ENCODE measurements around the gene SF3B6.
A peak's percentile ranks its signal among the peaks of the same experiment; 100 is the strongest.

The SF3B6 gene

DNA sequence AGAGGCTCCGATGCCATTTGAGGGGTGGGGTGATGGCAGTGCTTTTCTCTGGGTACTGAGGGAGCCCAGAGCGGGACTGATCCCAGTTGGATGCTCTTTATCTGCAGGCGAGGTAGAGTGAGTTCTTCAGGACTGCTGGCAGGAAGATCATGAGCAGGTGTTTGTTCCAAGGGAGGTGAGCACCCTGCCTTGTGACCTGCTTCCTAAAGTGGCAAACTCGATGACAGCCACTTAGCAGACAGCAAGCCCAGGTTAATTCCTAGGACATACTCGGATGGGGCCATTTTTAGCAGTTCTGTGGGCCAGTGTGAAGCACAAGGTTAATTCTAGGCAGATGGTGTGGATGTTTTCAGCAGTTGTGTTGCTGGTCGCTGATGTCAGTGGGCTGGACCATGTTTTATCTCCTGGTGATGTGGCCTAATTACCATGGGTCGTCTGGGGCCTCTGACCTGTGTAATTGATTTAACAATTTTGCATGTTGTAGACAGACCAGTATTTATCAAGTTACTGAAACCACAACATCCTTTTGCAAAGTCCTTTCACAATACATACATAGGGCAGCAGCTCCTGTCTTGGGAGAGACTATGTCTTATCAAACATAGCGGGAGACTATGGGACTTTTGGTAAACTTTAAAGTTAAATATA, 21.6 kb downstream of the SF3B6 start:
- H3K4me3 ChIP-seq (ENCODE audit: low read depth, low read length) = no peak overlapping the region
- DNase-seq (ENCODE audit: low read depth) = peak; percentile 57
- TF ChIP-seq, protein P1, sequence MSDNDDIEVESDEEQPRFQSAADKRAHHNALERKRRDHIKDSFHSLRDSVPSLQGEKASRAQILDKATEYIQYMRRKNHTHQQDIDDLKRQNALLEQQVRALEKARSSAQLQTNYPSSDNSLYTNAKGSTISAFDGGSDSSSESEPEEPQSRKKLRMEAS (IDR thresholded peaks at IDR 0.05; ENCODE audit: low read depth, low read length) = no peak
- TF ChIP-seq, protein P2, sequence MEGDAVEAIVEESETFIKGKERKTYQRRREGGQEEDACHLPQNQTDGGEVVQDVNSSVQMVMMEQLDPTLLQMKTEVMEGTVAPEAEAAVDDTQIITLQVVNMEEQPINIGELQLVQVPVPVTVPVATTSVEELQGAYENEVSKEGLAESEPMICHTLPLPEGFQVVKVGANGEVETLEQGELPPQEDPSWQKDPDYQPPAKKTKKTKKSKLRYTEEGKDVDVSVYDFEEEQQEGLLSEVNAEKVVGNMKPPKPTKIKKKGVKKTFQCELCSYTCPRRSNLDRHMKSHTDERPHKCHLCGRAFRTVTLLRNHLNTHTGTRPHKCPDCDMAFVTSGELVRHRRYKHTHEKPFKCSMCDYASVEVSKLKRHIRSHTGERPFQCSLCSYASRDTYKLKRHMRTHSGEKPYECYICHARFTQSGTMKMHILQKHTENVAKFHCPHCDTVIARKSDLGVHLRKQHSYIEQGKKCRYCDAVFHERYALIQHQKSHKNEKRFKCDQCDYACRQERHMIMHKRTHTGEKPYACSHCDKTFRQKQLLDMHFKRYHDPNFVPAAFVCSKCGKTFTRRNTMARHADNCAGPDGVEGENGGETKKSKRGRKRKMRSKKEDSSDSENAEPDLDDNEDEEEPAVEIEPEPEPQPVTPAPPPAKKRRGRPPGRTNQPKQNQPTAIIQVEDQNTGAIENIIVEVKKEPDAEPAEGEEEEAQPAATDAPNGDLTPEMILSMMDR (IDR thresholded peaks at IDR 0.05; ENCODE audit: low read depth, low read length) = no peak
- TF ChIP-seq POLR2A (IDR thresholded peaks at IDR 0.05; ENCODE audit: extremely low read depth, insufficient read length) (no peak), MYC (IDR thresholded peaks at IDR 0.05; ENCODE audit: low read depth, low read length) (no peak)

DNA sequence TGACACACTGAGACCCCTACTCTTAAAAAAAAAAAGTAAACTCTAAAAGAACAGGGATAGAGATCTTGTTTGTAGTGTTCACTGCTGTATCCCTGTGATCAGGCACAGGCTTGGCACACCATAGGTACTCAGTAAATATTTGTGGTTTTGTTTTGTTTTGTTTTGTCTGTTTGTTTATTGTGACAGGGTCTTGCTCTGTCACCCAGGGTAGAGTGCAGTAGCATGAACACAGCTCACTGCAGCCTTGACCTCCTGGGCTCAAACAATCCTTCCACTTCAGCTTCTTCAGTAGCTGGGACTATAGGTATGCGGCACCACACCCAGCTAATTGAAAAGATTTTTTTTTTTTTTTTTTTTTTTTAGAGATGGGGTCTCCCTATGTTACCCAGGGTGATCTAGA, 23.2 kb downstream of the SF3B6 start:
- H3K4me3 ChIP-seq (ENCODE audit: low read depth, low read length) = no peak overlapping the region
- no peak for DNase-seq (ENCODE audit: low read depth)
- TF ChIP-seq, protein P2 (IDR thresholded peaks at IDR 0.05; ENCODE audit: low read depth, low read length) = no peak
- TF ChIP-seq MYC (IDR thresholded peaks at IDR 0.05; ENCODE audit: low read depth, low read length) (no peak), POLR2A (IDR thresholded peaks at IDR 0.05; ENCODE audit: extremely low read depth, insufficient read length) (no peak)
- TF ChIP-seq, protein P1 (IDR thresholded peaks at IDR 0.05; ENCODE audit: low read depth, low read length) = no peak

DNA sequence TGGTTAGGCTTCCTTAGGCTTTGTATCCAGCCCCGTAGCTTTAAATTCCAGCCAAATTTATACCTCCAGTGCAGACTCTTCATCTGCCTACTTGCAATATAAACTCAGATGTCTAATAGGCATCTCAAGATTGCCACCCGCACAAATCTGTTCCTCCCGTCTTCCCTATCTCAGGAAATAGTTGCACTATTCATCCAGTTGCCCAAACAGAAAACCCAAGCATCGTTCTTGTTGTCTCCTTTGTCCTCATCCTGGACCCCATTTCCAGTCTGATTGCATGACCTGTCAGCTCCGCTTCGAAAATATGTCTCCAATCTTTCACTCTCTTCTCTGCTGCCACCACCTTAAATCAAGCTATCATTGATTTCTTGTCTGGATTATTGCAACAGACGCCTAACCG, 24.3 kb downstream of the SF3B6 start:
- TF ChIP-seq, protein P2 (IDR thresholded peaks at IDR 0.05; ENCODE audit: low read depth, low read length) = no peak
- no peak for TF ChIP-seq MYC (IDR thresholded peaks at IDR 0.05; ENCODE audit: low read depth, low read length)
- TF ChIP-seq, protein P1 (IDR thresholded peaks at IDR 0.05; ENCODE audit: low read depth, low read length) = no peak
- TF ChIP-seq POLR2A (IDR thresholded peaks at IDR 0.05; ENCODE audit: extremely low read depth, insufficient read length) = no peak
- H3K4me3 ChIP-seq (ENCODE audit: low read depth, low read length) = no peak overlapping the region
- no peak for DNase-seq (ENCODE audit: low read depth)

DNA sequence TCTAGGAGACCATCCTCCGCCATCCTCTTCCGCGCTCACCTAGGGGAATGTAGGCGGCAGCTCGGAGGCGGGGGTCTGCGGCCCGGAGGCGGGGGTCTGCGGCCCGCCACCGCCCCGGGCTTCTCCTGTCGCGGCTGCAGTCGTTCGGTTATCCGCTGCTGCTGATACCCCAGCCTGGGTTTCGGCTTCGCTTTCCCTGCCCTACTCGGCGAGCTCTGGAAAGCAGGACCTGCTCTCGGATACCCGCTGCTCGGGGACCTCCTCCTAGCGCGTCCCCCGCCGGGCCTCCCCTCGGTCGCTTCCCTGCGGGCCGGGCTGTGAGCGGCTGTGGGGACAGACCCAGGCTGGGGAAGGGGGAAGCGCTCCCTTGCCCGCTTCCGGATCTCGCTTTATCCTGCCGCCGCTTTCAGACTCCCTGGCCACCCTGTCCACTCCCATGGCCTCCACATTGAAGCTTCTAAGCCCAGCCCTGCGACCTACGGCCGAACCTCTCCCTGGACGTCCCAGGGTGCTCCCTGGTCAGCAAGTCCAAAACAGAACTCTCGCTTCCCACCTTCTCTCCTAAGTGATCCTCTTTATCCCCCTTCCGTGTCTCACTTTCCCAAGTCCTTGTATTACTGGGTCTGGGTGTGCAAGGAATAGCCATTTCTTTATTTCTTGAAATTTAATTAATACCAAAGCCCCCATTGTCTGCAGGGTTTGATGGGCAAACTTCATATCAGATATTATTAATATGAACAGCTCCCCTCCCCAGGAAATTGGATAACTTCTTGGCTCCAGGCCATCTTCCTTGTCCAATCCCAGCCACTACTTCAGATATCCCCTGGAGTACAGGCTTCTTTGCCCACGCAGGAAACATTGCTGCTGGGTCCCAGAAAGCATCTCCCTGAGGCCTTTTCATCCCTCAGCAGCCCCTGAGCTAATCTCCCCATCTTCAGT, 25.8 kb downstream of the SF3B6 start:
- DNase-seq (ENCODE audit: low read depth) = no peak
- H3K4me3 ChIP-seq (ENCODE audit: low read depth, low read length) = no peak overlapping the region
- TF ChIP-seq, protein P1 (IDR thresholded peaks at IDR 0.05; ENCODE audit: low read depth, low read length) = no peak
- TF ChIP-seq POLR2A (IDR thresholded peaks at IDR 0.05; ENCODE audit: extremely low read depth, insufficient read length) = no peak
- TF ChIP-seq, protein P2 (IDR thresholded peaks at IDR 0.05; ENCODE audit: low read depth, low read length) = no peak
- TF ChIP-seq MYC (IDR thresholded peaks at IDR 0.05; ENCODE audit: low read depth, low read length) = no peak

DNA sequence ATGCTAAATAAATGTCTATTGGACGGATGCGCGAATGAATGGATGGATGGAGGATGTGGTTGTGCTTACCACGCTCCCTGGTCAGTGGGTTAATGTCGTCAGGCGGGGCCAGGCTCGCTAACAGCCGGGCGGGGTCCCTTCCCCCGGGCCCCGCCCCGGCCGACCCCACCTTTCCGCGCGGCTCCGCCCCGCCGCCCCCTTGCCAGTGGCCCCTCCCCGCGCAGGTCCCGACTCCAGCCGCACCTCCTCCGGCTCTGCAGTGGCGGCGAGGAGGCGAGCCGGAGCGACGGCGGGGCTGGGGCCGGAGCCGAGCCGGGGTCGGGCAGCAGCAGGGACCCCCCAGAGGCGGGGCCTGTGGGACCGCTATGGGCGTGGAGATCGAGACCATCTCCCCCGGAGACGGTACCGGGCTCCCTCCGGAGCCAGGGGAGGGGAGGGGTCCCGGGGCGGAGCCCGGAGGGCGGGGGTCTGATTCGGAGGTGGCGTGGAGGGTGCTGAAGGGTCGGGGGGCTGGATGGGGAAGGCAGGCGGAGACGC, 26.6 kb downstream of the SF3B6 start, which contains the start of gene FKBP1B:
FKBP1B (plus strand) TSS at position 257 of the 537 bp plus-strand sequence; CDS start at position 366, 109 bp downstream.
- DNase-seq (ENCODE audit: low read depth) = peak; percentile 52
- H3K4me3 ChIP-seq (ENCODE audit: low read depth, low read length) = peak within 1 kb of the TSS; percentile 17
- TF ChIP-seq MYC (IDR thresholded peaks at IDR 0.05; ENCODE audit: low read depth, low read length) (no peak), POLR2A (IDR thresholded peaks at IDR 0.05; ENCODE audit: extremely low read depth, insufficient read length) (no peak)
- TF ChIP-seq, protein P1 (IDR thresholded peaks at IDR 0.05; ENCODE audit: low read depth, low read length) = no peak
- TF ChIP-seq, protein P2 (IDR thresholded peaks at IDR 0.05; ENCODE audit: low read depth, low read length) = no peak

Data from NB4 (cell line).